Stimulated activated CD4-positive, alpha-beta T cell treated with anti-CD3 and anti-CD28 coated beads, Interleukin-15, amount 100 ng/mL, for 1 hour (primary cell): ENCODE data around the gene ARHGAP30.
"Not testable (repeated sequence)": the region's sequence is repeated elsewhere in the genome, so short reads cannot be mapped to it uniquely, and the experiment has no call there.

Experiments
- DNase-seq, 2 donors: peaks; one replicate each; pipeline ENCODE4 v3.0.0-alpha.2; 2020; ENCODE audit warnings: low read depth in 1 of 2, low spot score in 1 of 2

The ARHGAP30 gene

DNA sequence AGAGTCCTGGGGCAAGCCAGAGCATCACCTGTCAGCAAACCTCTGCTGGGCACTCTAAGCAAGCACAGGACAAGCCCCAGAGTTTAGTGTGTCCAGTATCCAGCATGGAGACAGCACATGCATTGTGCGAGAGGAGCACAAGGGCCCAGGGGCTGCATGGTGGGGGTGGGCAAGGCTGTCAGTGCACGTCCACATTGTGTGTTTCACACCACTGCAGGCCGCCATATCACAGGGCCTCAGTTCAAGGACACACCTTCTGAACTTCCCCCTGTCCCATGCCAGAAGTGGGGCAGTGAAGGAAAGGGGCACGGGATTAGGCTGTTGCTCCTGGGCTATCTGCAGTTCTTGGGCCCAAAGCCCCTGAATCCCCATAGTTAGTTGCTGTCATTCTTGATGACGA is 30.1 kb downstream of the ARHGAP30 start:
- no peak for DNase-seq

DNA sequence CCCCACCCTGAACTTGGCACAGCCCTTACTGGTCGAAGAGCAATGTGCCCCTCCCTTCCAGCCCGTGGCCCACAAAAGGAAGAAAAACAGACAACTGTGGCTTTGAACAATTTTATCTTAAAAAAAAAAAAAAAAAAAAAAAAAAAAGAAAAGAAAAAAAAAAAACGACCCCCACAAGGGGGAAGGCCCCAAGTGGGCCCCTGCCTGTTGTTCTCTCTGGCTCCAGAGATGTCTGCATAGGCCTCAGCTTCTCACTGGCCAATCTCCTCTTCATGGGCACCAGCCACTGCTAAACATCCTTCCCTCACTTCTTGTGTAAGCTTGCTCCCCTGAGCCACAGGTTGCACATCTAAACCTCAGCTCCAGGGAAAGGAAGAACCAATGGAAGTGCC is 30.5 kb downstream of the ARHGAP30 start:
- DNase-seq, result no peak

DNA sequence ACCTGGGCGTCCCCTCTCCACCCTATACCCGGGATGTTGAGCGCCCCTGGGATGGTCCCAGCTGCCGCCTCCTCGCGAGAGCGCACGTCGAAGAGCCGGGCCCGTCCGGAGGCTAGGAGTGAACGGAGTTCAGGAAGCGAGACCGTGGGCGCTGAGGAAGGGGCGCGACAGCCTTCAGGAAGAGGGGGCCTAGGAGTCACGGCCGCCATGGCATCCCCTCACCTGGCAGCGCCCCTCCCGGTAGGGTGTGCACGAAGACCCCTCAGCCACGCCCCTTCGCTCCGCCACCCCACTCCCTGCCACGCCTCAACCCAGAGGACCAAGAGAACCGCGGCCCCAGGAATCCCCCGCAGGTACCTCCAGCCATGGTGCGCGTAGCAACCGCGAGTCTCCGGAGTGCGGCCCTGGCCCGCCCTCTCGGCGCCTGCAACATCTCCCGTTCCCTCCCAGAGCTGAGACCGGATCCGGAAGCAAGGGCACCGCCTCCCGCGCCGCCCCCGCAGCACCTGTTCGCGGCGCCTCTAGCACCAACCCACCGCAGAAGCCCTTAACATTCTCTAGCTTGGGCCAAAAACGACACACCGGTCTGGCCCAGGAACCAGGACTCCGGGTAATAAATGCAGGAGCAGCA is 31.1 kb downstream of the ARHGAP30 start, which contains the start of gene TSTD1:
TSTD1 (minus strand) TSS at position 442 of the 631 bp plus-strand sequence; CDS start at position 367, 75 bp downstream.
- peak; percentile 70 to 79 for DNase-seq

DNA sequence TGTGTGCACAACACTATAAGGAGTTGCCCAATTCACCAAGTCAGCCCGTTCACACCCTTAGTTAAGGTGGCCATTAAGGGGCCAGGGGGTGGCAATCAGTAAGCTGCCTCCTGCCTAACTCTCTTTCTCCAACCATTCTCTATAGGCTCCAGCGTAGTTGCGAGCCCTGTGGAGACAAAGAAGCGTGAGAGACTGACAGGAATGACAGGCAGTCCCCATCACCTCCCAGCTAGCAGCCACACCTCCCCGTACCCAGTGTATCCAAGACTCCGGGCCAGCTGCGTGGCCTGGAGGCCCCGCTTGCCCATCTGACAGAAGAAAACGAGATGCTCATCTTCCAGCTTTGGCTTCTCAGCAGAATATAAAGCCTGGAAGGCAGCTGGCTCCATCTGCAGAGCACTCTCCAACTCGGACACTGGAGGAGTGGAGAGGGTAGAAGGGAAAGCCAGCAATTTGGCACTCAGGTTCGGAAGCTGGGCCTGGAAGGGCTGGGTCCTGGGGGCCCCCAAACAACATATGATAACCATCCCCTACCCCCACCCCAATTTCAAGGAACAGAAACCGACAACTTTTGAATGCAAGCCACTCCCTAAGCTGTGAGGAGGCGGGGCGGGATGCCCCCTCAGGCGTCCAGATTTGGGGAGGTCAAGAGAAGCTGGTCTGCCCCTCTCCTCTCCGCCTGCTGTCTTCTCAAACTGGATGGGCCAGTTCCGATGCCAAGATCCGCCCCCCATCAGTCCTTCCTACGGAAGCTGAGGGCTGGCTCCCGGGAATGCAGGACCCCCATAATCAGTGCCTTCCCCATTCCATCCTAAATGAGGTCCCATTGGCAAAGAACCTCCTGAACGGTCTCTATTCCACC is 31.8 kb downstream of the ARHGAP30 start:
- DNase-seq, result no peak

DNA sequence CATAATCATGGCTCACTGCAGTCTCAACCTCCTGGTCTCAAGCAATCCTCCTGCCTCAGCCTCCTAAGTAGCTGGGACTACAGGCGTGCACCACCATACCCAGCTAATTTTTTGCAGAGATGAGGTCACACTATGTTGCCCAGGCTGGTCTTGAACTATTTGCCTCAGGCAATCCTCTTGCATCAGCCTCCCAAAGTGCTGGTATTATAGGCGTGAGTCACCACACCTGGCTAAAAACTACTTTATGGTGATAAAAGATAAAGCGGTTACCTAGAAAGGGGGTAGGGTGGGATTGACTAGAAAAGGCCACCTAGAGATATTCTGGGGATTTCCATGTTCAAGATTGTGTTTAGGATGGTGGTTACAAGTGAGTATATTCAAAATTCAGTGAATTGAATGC is 35.9 kb downstream of the ARHGAP30 start:
- DNase-seq, result no peak

DNA sequence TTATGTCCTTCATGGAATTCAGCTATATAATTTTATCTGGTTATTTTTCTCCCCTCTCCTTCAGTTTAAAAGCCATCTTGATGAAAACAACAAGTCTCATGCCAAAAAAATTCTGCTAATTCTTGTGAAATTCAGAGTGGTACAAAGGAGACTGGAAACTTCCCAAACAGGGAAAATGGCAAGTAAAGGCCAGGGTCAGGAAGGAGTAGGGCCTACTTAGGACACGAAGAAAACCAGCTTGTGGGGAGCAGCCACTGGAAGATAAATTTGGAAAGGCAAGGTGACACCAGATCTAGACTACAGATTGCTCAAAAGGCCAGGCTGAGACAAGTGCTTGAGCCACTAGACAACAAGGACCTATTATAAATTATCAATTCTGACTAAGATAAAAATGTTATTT is 37.3 kb downstream of the ARHGAP30 start:
- no peak for DNase-seq

DNA sequence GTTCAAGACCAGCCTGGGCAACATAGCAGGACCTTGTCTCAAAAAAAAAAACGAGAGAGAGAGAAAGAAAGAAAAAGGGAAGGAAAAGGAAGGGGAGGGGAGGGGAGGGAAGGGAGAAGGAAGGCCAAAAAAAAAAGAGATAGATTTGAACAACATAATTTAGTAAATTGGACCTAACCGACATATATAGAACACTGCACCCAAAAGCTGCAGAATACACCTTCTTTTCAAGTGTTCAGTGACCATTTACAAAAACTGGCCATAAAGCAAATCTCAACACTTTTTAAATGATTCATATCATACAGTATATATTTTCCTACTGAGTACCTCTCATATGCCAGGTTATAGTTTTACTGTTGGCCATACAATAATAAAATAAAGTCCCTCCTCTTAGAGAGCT is 37.8 kb downstream of the ARHGAP30 start:
- DNase-seq, result no peak

DNA sequence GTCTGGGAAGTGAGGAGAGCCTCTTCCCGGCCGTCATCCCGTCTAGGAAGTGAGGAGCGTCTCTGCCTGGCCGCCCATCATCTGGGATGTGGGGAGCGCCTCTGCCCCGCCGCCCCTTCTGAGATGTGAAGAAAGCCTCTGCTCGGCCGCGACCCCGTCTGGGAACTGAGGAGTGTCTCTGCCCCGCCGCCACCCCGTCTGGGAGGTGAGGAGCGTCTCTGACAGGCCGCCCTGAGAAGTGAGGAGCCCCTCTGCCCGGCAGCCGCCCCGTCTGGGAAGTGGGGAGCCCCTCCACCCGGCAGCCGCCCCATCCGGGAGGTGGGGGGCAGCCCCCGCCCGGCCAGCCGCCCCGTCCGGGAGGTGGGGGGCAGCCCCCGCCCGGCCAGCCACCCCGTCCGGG is 40.2 kb downstream of the ARHGAP30 start:
- DNase-seq, result not testable (repeated sequence)

DNA sequence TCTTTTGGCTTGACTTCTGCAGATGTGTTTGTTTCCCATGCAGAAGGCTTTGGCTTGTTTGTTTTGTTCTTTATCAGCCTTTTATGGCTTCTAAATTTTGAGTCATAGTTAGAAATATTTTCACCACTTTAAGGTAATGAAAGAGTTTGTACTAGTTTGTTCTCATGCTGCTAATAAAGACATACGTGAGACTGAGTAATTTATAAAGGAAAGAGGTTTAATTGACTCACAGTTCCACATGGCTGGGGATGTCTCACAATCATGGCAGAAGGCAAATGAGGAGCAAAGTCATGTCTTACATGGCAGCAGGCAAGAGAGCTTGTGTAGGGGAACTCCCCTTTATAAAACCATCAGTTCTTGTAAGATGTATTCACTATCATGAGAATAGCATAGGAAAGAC is 42.7 kb downstream of the ARHGAP30 start:
- not testable (repeated sequence) for DNase-seq

DNA sequence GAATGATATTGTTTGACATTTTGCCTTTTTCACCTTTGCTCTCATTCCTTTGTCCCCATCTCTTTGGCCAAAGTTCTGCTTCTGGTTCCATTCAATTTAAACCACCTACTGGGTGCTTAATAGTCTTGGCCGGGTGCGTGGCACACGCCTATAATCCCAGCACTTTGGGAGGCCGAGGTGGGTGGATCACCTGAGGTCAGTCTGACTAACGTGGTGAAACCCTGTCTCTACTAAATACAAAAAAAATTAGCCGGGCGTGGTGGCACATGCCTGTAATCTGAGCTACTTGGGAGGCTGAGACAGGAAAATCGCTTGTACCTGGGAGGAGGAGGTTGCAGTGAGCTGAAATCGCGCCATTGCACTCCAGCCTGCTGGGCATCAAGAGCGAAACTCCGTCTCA is 47.3 kb downstream of the ARHGAP30 start:
- not testable (repeated sequence) for DNase-seq

DNA sequence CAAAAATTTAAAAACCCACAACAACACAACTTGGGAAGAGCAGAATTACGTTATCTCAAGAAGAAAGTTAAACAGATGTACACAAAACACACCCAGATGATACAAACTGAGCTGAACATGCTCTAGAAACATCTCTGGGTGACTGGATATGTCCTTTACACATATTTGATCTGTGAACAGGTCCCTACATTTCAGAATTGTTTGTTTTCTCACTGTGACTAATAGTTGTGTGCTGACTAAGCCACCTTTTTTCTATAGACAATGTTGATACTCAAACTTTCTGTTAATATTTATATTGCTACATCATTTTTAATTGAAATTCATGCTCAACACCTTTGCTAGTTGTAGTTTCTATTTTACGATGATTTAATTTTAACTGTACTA is 47.7 kb downstream of the ARHGAP30 start:
- DNase-seq, result no peak

DNA sequence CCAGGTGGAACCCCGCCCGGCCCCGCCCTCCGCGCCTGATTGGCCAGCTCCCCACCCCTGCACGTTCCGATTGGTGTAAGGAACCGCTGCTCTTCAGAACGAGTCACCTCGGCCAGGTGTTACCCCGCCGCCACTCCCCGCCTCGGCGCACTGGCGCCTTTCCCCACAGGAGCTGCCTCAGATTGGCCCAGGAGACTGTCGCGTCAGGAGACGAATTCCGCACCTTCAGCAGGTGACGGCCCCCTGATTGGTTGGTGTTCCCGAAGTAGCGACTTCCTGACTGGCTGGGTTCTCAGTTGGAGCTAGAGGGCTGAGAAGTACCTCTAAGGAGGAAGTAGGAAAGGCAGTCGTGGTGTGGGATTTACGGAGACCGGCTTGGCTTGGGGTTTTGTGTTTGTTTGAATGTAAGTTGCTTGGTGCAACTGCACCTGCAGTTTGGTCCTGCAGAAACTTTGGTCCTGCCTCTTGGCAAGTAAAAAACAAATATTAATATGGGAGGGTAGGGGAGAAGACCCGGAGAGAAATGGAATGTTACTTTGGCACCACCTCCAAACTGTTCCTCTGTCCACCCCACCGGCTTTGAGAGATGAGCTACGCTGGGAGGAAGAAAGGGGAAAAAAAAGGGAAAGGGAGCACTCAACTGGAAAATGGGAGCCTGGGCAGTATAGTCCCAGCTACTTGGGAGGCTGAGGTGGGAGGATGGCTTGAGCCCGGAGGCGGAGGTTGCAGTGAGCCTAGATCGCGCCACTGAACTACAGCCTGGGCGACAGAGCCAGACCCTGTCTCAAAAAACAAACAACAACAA is 48.3 kb downstream of the ARHGAP30 start:
- DNase-seq, result peak; percentile 70 to 82

DNA sequence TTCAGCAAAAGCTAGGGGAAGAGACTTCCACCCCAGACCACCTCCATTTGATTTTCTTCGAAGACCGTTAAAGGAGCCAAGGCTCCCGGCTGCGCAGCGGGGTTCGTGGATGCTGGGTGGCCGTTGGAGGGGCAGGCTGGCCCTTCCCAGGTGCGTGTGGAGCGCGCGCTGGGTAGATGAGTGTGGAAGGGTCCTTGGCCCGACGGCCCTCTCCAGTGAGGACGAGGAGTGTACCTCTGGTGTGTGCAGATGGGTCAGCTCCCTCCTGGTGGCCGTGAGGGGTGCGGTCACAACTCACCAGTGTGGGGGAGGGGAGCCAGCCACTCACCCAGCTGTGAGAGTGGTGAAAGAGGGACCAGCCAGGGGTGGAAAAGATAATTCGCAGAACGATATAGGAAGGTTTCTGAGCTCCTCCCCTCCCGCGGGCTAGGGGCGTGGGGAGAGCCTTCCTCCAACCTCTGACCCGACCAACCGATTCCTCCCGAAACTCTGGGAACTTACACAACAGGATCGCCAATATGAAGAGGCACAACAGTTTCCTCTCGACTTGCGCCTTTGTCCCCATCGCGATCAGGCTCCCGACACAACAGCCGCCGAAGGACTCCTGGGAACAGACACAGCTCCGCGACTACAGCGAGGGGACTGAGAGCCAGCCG is 49.1 kb downstream of the ARHGAP30 start, which contains the start of gene F11R:
F11R (minus strand) TSS at position 644 of the 656 bp plus-strand sequence; CDS start at position 565, 79 bp downstream.
- DNase-seq, result peak in 1 of 2 donors; percentile 14

DNA sequence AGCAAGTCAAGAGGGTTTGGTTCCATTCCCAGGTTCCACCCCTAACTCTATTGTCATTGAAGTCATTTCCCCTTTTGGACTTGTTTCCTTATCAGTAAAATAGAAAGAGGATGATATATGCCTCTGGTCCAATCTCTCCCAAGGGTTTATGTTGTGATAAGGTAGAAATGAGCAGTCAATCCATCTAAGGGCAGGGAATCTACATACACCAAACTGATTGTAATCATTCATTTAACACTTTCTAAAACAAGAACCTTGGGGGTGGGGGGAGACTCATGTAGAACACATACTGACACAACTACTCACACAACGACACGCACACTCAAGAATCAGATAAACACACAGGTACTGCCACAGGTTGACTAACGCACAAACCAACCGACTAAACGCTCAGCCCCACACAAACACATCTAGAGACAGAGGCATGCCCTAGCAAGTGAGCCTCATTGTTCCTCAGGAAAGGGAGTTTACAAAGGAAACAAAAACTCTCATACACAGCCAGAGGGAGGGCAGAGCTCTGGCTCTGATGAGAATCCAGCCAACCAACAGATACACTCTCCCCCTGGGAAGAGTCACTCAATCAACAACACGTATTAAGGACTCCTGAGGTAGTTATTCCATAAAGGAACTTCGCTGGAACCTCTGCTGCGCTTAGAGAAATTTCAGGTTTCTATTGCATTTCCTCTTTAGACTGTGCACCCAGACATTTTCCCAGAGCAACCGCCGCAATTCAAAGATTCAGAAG is 49.8 kb downstream of the ARHGAP30 start:
- no peak for DNase-seq

DNA sequence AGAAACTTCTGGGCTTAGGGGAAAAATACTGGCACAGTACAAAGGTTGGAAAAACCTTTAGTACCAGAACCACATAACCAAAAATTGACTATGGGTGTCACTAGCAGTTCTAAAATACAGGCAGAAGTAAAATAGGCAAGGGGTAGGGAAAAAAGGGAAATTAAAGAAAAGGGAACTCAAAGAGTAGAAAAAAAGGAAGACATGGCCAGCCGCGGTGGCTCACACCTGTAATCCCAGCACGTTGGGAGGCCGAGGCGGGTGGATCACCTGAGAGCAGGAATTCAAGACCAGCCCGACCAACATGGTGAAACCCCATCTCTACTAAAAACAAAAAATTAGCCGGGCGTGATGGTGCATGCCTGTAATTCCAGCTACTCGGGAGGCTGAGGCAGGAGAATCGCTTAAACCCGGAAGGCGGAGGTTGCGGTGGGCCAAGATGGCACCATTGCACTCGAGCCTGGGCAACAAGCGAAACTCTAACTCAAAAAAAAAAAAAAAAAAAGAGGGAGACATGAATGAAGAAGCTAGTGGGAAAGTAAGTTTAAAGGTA is 50.5 kb downstream of the ARHGAP30 start:
- not testable (repeated sequence) for DNase-seq

DNA sequence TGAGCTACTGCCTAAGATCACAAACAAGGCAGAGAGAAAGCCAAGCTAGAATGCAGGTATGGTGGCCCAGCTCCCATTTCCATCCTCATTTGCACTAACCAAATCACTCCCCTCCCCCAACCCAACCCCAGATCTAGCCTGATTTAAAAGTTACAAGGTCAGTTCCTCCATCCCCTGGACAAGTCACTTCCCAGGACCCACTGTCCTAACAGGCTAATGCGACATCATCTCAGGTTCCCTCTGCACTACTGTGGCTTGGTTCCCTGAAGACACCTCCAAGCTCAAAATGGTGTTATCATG is 51.1 kb downstream of the ARHGAP30 start:
- DNase-seq, result no peak

DNA sequence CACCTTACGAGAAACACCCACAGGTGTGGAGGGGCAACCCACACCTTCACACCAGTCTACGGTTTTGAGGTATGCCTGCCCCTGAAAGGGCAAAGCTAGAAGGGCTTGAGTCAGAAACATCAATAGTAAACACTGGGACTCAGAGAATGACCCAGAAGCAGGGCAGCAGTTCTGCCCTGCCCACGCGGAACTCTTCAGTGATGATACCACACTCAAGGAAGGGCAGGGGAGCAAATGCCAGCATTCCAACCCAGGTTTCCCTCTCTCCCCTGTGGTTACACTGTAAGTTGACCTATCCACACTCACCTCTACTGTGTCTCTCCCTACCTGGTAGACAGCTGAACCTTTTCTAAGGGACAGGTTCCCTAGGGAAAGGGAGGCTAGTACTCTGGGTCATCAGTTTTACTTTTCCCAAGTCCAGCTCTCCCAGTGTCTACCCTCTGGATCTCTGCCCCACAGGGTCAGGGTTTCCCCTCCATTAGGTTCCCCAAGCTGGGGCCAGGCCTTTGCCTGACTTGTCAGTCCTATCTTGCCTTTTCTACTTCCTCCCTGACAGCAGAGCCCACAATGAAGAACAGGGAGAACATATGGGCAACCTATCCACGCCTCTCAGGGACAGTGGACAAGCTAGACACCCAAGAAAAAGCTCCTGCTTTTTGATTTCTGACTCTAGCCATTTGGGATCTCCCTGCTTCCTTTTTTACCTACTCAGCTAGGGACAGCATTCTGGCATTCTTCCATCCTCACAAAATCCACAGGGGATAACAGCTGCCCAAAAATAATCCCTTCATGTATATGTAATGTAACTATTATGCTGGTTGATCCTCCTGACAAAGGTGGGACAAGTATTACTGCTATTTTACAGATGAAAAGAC is 51.7 kb downstream of the ARHGAP30 start:
- DNase-seq, result no peak

DNA sequence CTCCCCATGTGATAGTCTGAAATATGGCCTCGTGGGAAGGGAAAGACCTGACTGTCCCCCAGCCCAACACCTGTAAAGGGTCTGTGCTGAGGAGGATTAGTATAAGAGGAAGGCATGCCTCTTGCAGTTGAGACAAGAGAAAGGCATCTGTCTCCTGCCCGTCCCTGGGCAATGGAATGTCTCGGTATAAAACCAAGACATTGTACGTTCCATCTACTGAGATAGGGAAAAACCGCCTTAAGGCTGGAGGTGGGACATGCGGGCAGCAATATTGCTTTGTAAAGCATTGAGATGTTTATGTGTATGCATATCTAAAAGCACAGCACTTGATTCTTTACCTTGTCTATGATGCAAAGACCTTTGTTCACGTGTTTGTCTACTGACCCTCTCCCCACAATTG is 52.5 kb downstream of the ARHGAP30 start:
- not testable (repeated sequence) for DNase-seq

DNA sequence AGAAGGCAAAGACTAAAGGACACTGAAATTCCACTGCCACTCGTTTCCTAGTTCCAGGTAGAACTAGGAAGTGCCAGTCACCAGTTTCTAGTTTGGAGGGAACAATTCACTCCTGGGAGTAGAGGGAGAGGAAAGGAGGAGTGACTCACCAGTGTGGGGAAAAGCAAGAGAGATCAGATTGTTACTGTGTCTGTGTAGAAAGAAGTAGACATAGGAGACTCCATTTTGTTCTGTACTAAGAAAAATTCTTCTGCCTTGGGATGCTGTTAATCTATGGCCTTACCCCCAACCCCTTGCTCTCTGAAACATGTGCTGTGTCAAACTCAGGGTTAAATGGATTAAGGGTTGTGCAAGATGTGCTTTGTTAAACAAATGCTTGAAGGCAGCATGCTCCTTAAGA is 53.0 kb downstream of the ARHGAP30 start:
- DNase-seq, result not testable (repeated sequence)
